Upper lobe of left lung (tissue), 6 donors: ENCODE data around the gene SENP3. TPM values are rescaled to one million over a fixed set of nuclear protein-coding genes. Genes with fewer than 3 reads are reported as not detected.

Source experiments
- ATAC-seq, 2 donors: fragments of 200-7000 bp; cut with Tn5 transposase; one replicate each; pipeline ENCODE4 v1.9.1; 2022; ENCODE audit warnings: mild to moderate bottlenecking in 2 of 2, moderate library complexity in 2 of 2; ENCODE audit not compliant: low FRiP score in 2 of 2
- DNase-seq, 2 donors: peaks; one replicate each; pipeline ENCODE4 v3.0.0-alpha.2; 2019 to 2020
- H3K27ac ChIP-seq, 4 donors: fragments of 200-600 bp; sonication (generic); one replicate each; pipeline ENCODE4 v1.5.1; 2016 to 2019
- H3K27me3 ChIP-seq, 4 donors: fragments of 200-600 bp; sonication (generic); one replicate each; pipeline ENCODE4 v1.5.1; 2017 to 2019
- H3K36me3 ChIP-seq, 4 donors: fragments of 200-600 bp; sonication (generic); one replicate each; pipeline ENCODE4 v1.5.1; 2016 to 2019
- H3K4me1 ChIP-seq, 4 donors: fragments of 200-600 bp; sonication (generic); one replicate each; pipeline ENCODE4 v1.5.1; 2018 to 2019
- H3K4me3 ChIP-seq, 4 donors: fragments of 200-600 bp; sonication (generic); one replicate each; pipeline ENCODE4 v1.5.1; 2017 to 2019; ENCODE audit warnings: mild to moderate bottlenecking in 2 of 4, moderate library complexity in 1 of 4
- H3K9me3 ChIP-seq, 4 donors: fragments of 200-600 bp; sonication (generic); one replicate each; pipeline ENCODE4 v1.5.1; 2018 to 2019
- CTCF ChIP-seq, 6 experiments: fragments of 450-650 bp in 4 of 6; fragments of 200-600 bp in 2 of 6; sonication (generic) in 2 of 6; IDR thresholded peaks; one replicate each; pipeline ENCODE4 v1.5.1; 2016 to 2019; ENCODE audit warnings: antibody characterized with exemption in 6 of 6
- EP300 ChIP-seq, 4 donors: sonication (generic); formaldehyde crosslinking; IDR thresholded peaks; one replicate each; pipeline ENCODE4 v1.5.1; 2017; ENCODE audit warnings: antibody characterized with exemption in 4 of 4, control low read depth in 2 of 4
- POLR2A ChIP-seq, 4 donors: fragments of 450-650 bp; IDR thresholded peaks; one replicate each; pipeline ENCODE4 v1.5.1; 2016 to 2017; ENCODE audit warnings: antibody characterized with exemption in 4 of 4, mild to moderate bottlenecking in 2 of 4
- POLR2AphosphoS5 ChIP-seq, 2 donors: sonication (generic); formaldehyde crosslinking; IDR thresholded peaks; one replicate each; pipeline ENCODE4 v1.5.1; 2017; ENCODE audit warnings: antibody characterized with exemption in 2 of 2
- WGBS, 2 donors: methylation state at CpG; one replicate each; pipeline ENCODE4 v1.1.5; 2017 to 2018; 5-methylcytosine and 5-hydroxymethylcytosine counted together
- total RNA-seq, 6 donors: library from RNA; depleted of rRNA in 4 of 6; stranded (reverse); fragments of >200 nt in 4 of 6; gene quantifications; one replicate each; pipeline versions ENCODE4 v1.1.0 to v1.2.1, GENCODE V29; 2016 to 2021
- donor health status: DM: no; HTN: no; CAD: no; lungs with moderate emphysema.
- donor health status: DM: no; HTN: yes; CAD: no; lungs with severe emphysema.

The SENP3 gene
- total RNA-seq, 6 donors from 2014 or later = 54.2 to 108 (median 57.5) TPM

- Histone ChIP-seq H3K4me1 (no peaks in the 10 kb centered on the region), H3K4me3 (no peak overlapping the region), H3K36me3 (no peaks in the 10 kb centered on the region), H3K9me3 (peaks cover 0 to 12% (median 0%) of the 10 kb centered on the region in 4 donors), H3K27ac (no peak overlapping the region), H3K27me3 (no peaks in the 10 kb centered on the region)
- no peak for DNase-seq
- no peak for ATAC-seq
- WGBS, 2 donors = 59 to 72% methylated on average over 3 of the region's 3 CpGs
- TF ChIP-seq POLR2A (IDR thresholded peaks at IDR 0.05) (no peak), POLR2AphosphoS5 (IDR thresholded peaks at IDR 0.05) (no peak), EP300 (IDR thresholded peaks at IDR 0.05) (no peak), CTCF (IDR thresholded peaks at IDR 0.05) (no peak)
Observed at GRCh38 chr17:7538050-7538449, 23.7 kb upstream of the SENP3 start.

- no peak for DNase-seq
- Histone ChIP-seq H3K27ac (no peak overlapping the region), H3K4me1 (no peaks in the 10 kb centered on the region), H3K36me3 (no peaks in the 10 kb centered on the region), H3K9me3 (peaks cover 0 to 12% (median 0%) of the 10 kb centered on the region in 4 donors), H3K27me3 (no peaks in the 10 kb centered on the region), H3K4me3 (no peak overlapping the region)
- no peak for ATAC-seq
- TF ChIP-seq POLR2AphosphoS5 (IDR thresholded peaks at IDR 0.05) (no peak), EP300 (IDR thresholded peaks at IDR 0.05) (no peak), POLR2A (IDR thresholded peaks at IDR 0.05) (no peak), CTCF (IDR thresholded peaks at IDR 0.05) (no peak)
- 66 to 85% methylated on average over 10 to 11 of the region's 11 CpGs for WGBS, 2 donors
Observed at GRCh38 chr17:7538891-7539545, 22.7 kb upstream of the SENP3 start.

GRCh38 chr17:7541074-7541621, 20.6 kb upstream of the SENP3 start:
- TF ChIP-seq POLR2AphosphoS5 (IDR thresholded peaks at IDR 0.05) (no peak), POLR2A (IDR thresholded peaks at IDR 0.05) (no peak), CTCF (IDR thresholded peaks at IDR 0.05) (no peak), EP300 (IDR thresholded peaks at IDR 0.05) (no peak)
- peak in 1 of 2 donors; percentile 22 for ATAC-seq
- WGBS, 2 donors = 91% methylated on average over 5 to 9 of the region's 9 CpGs
- DNase-seq = no peak
- H3K4me3 ChIP-seq = no peak overlapping the region
- H3K9me3 ChIP-seq = peaks cover 0 to 12% (median 0%) of the 10 kb centered on the region in 4 donors
- H3K27me3 ChIP-seq = no peaks in the 10 kb centered on the region
- H3K27ac ChIP-seq = no peak overlapping the region
- no peaks in the 10 kb centered on the region for H3K36me3 ChIP-seq
- no peaks in the 10 kb centered on the region for H3K4me1 ChIP-seq

GRCh38 chr17:7544911-7545310, 16.8 kb upstream of the SENP3 start:
- H3K4me3 ChIP-seq = no peak overlapping the region
- ATAC-seq (no peak), DNase-seq (no peak)
- H3K4me1 ChIP-seq = peaks cover 9 to 21% (median 14%) of the 10 kb centered on the region in 4 donors
- TF ChIP-seq EP300 (IDR thresholded peaks at IDR 0.05) (no peak), POLR2A (IDR thresholded peaks at IDR 0.05) (no peak)
- H3K27ac ChIP-seq = no peak overlapping the region
- no peaks in the 10 kb centered on the region for H3K9me3 ChIP-seq
- H3K27me3 ChIP-seq = no peaks in the 10 kb centered on the region
- no peaks in the 10 kb centered on the region for H3K36me3 ChIP-seq
- 67 to 79% methylated on average over 6 of the region's 6 CpGs for WGBS, 2 donors

- Histone ChIP-seq H3K4me1 (peaks cover 18 to 32% (median 18%) of the 10 kb centered on the region in 4 donors), H3K36me3 (peaks cover 0 to 4% (median 0%) of the 10 kb centered on the region in 4 donors), H3K4me3 (peak within 1 kb of the TSS; percentile 59 to 76 (median 66)), H3K9me3 (no peaks in the 10 kb centered on the region), H3K27me3 (no peaks in the 10 kb centered on the region), H3K27ac (peak within 1 kb of the TSS; percentile 84 to 96 (median 88))
- ATAC-seq (peak; percentile 77 to 87), DNase-seq (peak; percentile 78 to 92)
- TF ChIP-seq CTCF (IDR thresholded peaks at IDR 0.05) (peak in 3 of 6 experiments; percentile 3 to 63 (median 29)), POLR2A (IDR thresholded peaks at IDR 0.05) (peak in 2 of 4 donors; percentile 31 to 65), POLR2AphosphoS5 (IDR thresholded peaks at IDR 0.05) (peak; percentile 33 to 49), EP300 (IDR thresholded peaks at IDR 0.05) (no peak)
- 0 to 1% methylated on average over 18 to 33 of the region's 65 CpGs for WGBS, 2 donors
Observed at GRCh38 chr17:7548585-7549400, 12.9 kb upstream of the SENP3 start, which contains the start of gene TNFSF12. Gene TNFSF12, plus strand, starts transcription at chr17:7549058. Its CDS starts 96 bp downstream, at chr17:7549154.
